HG03520 (cell line): Measurements from ENCODE around the gene GARIN5B.

ENCODE experiments used
- ATAC-seq: cut with Tn5 transposase; IDR thresholded peaks from one replicate; pipeline ENCODE4 v1.9.1; 2021; ENCODE audit warnings: mild to moderate bottlenecking, moderate library complexity; ENCODE audit not compliant: unreplicated experiment

Gene GARIN5B

GRCh38 chr19:55372316-55373081 is 9.4 kb upstream of the GARIN5B start:
- no peak for ATAC-seq

GRCh38 chr19:55370305-55370988 is 7.4 kb upstream of the GARIN5B start, which contains the start of gene IL11:
Gene IL11 (minus strand): TSS chr19:55370463. CDS start chr19:55370310, 153 bp downstream.
- no peak for ATAC-seq

GRCh38 chr19:55369653-55370304 is 6.7 kb upstream of the GARIN5B start:
- no peak for ATAC-seq

GRCh38 chr19:55368701-55369563 is 5.9 kb upstream of the GARIN5B start:
- ATAC-seq: no peak

DNA sequence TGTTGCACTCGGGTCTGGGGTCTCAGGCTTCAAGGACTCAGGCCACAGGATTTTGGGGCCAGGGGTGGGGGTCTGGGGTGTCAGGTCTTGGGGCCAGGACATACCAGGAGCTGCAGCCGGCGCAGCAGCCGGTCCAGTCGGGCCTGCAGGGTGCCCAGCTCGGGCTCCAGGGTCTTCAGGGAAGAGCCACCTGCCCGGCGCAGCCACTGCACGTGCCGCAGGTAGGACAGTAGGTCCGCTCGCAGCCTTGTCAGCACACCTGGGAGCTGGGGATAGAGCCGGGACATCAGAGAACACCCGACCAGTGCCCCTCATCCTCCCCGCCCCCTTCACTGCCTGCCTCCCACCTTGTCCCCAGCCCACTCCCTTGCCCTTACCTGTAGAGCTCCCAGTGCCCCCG is 5.0 kb upstream of the GARIN5B start:
- no peak for ATAC-seq

DNA sequence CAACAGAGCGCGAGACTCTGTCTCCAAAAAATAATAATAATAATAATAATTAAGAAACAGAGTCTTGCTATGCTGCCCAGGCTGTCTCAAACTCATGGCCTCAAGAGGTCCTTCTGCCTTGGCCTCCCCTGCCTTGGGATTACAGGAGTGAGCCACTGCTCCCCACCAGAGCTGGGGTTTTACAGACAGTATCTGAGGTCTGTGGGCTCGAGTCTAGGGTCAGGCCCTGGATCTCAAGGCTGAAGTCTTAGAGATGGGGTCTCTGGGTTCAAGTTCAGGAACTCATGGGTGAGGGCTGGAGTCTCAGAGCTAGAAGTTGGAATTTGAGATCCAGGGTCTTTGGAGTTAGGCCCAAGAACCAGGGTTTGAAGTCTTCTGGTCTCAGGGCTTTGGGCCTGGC is 3.7 kb upstream of the GARIN5B start:
- no peak for ATAC-seq

GRCh38 chr19:55365964-55366363 is 2.9 kb upstream of the GARIN5B start:
- ATAC-seq: no peak

GRCh38 chr19:55365245-55365644 is 2.2 kb upstream of the GARIN5B start:
- ATAC-seq: no peak

- ATAC-seq: no peak
Measured at GRCh38 chr19:55362174-55362989, 678 bp downstream of the GARIN5B start.

DNA sequence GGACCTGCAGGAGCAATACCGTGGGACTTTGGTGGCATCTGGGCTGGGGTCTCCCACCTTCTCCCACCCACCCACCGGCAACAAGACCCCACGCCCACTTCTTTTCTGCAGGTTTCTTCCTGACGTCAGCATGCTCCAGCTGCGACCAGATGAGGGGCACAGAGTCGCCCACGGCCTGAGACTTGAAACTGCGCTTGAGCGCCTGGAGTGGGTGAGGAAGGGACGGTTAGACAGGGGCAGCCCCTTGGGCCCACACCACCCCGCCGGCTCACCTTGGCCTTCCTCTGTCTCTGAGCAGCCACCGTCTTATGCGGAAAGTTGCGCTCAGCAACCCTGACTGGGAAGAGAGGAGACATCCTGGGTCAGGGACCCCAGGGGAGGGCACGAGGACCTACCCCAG is 2.2 kb downstream of the GARIN5B start:
- ATAC-seq: no peak

GRCh38 chr19:55358943-55359908 is 3.8 kb downstream of the GARIN5B start:
- ATAC-seq: no peak

DNA sequence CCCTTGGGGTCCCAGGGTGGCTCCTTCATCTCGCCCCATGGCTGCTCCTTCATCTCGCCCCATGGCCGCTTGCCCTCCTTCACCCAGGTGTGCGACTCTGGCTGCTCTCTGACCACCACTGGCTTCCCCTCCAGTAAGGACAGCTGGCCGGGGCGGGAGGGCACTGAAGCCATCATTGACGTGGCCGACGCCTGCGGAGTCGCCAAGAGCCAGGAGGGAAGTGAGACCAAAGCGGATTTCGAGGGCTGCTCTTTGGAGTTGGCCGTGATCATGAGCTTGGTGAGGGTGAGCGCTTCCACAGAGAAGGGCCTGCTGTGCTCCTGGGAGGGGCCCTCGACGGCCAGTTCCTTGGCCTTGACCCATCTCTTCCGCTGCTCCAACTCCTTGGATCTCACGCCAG is 4.6 kb downstream of the GARIN5B start:
- no peak for ATAC-seq

DNA sequence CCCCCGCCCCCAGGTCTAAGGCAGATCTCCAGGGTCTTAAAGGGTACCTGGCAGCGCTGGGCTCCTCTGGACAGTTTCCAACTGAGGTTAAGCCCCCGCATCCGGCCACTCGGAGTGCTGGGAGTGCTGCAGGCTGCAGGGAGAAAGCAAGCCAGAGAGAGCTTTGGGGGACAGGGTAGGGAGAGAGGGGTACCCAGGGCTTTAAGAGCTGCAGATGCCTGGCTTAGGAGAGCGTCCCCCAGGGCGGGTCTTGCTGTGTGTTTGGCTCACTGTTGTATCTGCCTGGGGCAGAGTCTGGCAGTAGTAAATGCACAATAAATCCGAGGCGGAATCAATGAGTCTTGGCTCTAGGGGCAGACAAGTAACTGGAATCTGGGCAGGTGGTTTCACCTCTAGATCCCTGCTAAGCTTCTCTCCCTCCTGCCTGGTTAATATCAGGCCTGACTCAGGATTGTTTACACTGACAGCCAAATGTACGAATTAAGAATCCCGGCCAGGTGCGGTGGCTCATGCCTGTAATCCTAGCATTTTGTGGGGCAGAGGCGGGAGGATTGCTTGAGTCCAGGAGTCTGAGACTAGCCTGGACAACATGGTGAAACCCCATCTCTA is 7.7 kb downstream of the GARIN5B start:
- no peak for ATAC-seq

GRCh38 chr19:55354698-55355212 is 8.3 kb downstream of the GARIN5B start, which contains the start of gene COX6B2:
Gene COX6B2 (minus strand): TSS chr19:55354719. CDS start chr19:55354521, 198 bp downstream.
- no peak for ATAC-seq

- no peak for ATAC-seq
Measured at GRCh38 chr19:55353803-55354697, 9.0 kb downstream of the GARIN5B start.

DNA sequence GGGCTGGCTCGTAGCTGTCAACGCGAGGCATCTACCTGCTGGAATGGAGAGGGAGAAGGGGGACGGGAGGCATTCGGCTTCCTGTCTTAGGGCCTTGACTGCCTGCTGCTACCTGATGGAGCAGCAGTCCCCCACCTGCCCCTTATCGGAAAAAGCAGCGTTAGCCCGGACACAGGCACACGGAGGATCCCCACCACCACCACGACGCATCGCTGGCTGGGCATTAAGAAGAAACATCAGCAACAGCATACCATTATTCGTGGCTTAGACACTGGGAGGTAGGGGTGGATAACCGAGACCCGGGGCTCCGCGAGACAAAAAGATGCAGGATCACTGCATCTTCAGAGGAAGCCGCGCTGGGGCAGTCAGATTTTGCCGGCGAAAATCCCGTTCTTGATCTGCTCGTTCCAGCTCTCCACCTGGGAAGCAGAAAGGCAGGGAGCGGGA is 9.7 kb downstream of the GARIN5B start:
- no peak for ATAC-seq

DNA sequence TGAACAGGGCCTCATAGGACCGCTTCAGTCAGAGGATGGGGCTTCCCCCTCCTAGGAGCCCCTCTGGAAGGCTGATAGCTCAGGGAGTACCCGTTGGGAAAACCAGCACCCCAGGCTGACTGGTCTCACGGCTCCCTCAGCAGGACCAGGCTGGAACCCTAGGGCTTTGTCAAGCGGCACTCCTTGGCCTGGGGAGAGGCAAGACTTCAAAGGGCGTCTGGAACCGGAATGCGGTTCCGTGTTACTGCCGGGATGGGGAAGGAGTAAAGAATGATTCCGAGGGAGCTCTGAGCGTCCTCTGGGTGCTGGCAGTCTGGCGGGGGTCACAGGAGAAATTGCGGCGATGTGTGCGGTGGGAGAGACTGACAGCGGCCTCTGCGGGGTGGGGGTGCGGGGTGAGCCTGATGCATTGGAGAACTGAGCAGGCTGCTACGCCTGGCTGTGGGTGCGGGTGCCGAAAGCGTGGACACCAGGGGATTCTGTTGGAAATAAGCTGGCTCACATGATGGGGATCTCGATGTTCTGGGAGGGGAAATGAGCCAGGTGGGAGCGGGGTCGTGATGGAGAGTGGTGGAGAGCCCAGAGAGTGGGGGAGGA is 10.4 kb downstream of the GARIN5B start:
- ATAC-seq: no peak
